SW 1271 (cell line): Measurements from ENCODE around the gene HOXA5.

ENCODE experiments used
- DNase-seq, 2 experiments: peaks; one replicate each; lab custom pipeline; 2025; lab: John Stamatoyannopoulos, UW

The HOXA5 gene

GRCh38 chr7:27182861-27183681 lies 39.6 kb upstream of the HOXA5 start:
- no peak for DNase-seq

GRCh38 chr7:27182285-27182841 lies 38.9 kb upstream of the HOXA5 start:
- DNase-seq: no peak

GRCh38 chr7:27181795-27182275 lies 38.4 kb upstream of the HOXA5 start:
- DNase-seq: no peak

DNA sequence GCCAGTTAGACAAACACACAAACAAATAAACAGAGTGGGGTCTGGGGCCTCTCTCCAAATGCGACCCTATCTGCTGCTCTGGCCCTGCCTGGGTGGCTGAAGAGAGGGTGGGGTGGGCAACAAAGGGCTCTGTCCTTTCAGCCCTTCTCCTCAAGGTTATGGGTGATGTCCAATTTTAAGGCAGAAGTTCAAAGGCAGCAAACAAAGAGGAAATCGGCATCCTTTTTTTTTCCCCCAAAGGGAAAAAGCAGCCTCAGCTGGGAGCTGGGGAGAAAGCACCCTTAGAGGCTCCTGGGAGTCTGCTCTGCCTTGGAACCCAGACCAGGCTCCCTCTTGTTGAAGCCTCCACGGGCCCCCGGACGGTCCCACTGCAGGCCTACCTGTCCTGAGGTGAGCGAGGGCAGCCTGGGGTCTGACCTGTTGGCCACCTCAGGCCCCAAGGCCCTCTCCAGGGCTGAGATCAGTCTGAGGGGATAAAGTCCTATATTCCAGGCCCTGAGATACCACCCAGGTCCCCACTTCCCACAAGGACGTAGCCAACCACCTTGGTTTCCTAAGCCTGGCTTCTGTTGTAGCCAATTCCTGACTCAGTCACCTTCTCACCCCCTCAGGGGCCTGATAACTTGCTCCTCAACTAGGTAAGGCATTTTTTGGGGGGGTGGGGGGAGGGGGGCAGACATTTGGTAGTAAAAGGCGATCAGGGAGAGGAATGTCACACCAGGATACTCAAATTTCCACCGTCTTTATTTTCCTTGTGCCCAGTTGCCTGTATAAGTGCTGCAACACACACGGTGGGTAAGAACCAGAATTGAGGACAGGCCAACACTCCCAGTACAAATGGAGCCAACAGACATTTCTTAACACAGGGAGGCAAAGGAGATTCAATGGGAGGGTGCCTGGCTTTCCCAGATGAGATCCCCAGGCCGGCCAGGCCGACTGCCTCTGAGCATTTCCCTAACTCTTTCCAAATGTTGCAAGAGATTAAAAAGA lies 37.2 kb upstream of the HOXA5 start:
- no peak for DNase-seq

DNA sequence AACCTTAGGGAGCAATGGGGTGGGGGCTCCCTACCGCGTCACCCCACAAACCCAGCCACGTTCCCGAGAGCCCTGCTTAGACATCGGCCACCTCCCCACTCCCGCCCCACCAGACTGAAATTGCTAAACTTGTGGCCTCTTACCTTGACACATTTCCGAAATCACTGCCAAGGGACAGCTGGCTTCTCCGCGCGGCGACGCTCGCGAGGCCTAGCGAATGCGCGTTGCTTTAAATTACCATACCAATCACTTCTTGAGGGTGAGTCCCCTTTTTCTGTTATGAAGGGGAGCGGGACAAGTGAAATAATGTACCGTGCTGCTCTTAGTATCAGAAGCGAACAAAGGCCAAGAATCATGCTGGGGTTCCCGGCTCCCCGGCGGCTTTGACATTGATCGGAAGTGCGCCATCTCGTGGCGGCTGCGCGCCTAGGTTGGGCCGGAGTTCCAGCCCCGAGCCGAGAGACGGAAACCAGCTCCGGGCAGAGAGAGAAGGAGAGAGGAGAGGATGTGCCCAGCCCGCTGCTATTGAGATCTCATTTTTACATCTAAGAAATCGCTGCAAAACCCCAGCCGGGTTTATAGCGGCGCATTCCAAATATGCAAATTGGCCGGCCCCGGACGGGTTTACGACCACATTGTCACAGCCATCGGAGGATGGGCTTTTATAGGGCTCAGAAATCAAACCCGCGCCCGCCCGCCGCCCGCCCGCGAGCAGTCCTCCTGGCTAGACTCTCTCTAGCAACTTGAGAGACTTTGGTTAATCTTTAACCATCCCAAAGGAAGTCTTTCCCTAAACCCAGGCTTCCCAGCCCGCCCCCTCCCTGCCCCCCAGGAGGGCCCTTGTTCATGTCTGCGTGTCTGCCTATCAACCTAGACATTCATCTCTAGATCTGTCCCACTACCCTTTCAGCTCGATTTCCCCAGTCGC lies 36.3 kb upstream of the HOXA5 start:
- DNase-seq: peak in 1 of 2 experiments; percentile 23

DNA sequence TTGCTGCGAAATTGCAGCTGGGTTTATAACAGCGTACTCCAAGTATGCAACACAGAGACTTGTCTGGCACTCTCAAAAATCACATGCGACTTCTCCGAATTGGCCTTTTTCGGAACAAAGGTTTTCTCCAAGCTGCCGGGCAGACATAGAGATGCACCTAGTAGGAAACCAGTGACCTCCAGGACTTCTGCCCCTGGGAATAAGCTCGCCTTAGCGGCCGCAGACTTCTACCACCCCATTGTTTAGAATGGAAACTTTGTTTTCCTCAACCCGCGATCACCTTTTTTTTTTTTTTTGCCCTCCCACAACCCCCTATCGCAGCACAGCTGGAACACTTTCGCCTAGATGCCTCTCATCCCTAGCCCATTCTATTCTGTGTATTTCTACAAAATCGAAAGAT lies 35.5 kb upstream of the HOXA5 start:
- DNase-seq: no peak

DNA sequence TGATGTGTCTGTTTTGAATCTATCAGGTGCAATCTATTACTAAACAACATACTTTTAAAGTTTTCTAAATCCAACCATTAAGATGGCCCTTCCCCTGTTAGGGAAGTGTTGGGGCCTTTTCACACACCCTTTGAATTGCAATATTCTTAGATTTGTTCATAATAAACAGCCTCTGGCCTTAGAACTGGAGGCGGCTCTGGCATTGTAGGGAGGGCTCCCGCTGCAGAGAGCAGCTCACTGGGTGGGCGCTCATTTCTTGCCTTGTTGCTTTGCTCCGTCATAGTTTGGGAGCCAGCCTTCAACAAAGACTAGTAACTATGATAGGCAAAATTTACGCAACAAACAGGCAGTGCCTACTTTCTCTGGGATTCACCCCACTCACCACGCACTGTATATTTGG lies 34.9 kb upstream of the HOXA5 start:
- no peak for DNase-seq

- DNase-seq: no peak
Measured at GRCh38 chr7:27177795-27178320, 34.4 kb upstream of the HOXA5 start.

DNA sequence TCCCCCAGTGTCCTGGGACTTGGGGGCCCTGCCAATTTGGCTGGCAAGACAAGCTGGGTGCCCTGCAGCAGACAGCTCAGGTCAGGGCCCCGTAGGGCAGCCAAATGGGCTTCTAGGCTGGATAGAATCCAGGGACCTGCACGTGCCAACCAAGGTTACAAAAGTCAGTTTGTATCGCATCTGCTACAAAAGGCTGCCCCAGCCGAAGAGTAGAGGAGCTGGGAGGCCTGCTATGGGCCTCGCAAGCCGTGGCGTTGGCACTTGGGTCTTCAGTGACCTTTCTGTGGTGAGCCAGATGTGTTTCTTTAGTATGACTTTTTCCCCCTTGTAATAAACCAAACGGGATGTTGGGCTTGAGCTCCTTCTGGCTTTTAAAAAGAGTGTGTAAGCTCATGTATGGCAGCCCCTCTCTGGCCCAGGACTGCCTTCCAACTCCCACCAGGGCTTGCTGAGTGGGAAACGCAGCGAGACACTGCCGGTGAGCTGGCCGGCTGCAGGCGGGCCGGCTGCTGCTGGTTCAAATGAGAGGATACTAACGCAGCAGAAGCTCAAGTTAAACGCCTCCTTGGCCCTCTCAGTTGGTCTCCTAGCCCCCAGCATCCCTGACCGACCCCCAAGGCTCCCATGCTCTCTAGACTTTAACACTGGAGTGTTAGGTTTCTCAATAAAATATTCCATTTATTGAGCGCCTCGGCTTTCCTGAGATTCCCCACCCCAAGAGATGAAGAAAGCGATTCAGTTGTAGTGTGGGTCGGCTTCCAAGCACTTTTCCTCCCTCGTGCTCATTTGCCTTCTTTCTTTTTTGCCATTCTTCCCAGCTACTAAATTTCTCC lies 33.7 kb upstream of the HOXA5 start:
- DNase-seq: no peak

GRCh38 chr7:27176524-27176845 lies 33.0 kb upstream of the HOXA5 start:
- no peak for DNase-seq

GRCh38 chr7:27175626-27176523 lies 32.4 kb upstream of the HOXA5 start:
- DNase-seq: no peak

GRCh38 chr7:27174874-27175625 lies 31.6 kb upstream of the HOXA5 start:
- DNase-seq: no peak

GRCh38 chr7:27173956-27174873 lies 30.7 kb upstream of the HOXA5 start, which contains the start of gene HOXA10:
Gene HOXA10 (minus strand): TSS chr7:27174320. CDS start chr7:27174306, 14 bp downstream.
- DNase-seq: no peak

DNA sequence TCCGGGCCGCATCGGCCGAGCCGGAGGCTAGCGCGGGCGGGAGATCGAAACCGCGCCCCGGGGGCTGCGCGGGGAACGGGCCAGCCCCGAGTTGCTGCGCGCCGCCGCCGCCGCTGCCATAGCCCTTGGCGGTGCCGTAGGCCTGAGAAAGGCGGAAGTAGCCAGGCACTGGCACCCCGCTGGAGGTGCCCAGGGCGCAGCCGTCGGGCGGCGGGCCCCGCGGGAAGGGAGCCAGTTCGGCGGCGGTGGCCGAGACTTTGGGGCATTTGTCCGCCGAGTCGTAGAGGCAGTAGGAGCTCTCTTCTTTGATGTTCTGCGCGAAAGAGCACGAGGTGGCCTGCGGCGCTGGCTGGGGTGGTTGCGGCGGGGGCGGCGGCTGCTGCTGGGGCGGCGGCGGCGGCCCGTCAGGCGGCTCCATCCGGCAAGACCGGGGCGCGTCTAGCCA lies 30.1 kb upstream of the HOXA5 start:
- no peak for DNase-seq

DNA sequence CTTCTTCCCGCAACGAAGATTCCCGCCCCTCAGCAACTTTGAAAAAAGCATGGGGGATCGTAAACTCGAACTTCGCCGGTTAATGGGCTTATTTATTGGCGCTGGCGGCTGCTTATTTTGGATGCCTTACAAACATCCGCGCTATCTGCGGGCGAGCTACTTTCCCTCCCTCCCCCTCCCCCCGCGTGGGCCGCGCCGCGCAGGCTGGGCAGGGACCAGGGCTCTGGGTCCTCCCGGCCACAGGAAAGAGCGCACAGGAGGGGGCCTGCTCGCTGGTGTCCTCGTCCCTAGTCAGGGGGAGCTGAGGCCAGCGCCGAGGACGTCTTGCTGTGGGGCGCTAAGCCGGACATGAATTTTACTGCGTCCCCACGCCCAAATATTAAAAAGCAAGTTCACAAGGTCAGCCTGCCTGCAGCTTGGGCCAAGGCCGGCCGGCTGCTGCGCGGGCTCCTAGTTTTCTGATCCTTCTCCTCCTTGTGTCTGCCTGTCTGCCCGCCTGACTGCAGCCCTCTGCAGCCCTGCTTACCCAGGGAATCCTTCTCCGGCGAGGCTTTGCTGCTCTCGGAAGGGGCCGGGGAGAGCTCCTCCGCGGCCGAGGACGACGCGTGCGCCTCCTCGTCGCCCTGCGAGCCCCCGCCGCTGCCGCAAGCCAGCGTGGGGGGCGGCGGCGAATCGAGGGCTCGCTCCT lies 29.5 kb upstream of the HOXA5 start:
- no peak for DNase-seq

- no peak for DNase-seq
Measured at GRCh38 chr7:27172315-27172774, 28.9 kb upstream of the HOXA5 start.
